GM19397 (cell line): ENCODE results near the gene ANKS1B.

Source experiments
- ATAC-seq: cut with Tn5 transposase; IDR thresholded peaks from one replicate; pipeline ENCODE4 v1.9.1; 2021; ENCODE audit warnings: mild to moderate bottlenecking, moderate library complexity; ENCODE audit not compliant: unreplicated experiment

Gene ANKS1B

DNA sequence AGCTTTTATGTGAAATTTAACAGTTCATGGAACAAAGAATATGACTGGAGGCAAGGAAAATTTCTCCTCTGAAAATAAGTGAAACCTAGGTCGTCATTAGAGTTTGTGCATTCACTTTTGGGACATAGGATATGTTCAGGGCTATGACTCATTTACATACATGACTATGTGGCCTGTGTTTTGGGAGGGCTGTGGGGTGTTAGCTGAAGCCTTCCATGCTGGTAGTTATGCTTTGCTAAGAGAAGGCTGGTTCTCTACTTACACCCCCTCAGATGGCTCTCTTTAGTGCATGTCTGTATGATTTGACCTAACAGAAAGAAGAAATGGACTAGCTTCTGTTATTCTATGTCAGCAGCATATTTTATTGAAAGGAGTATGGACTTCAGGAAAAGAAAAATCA lies 753.7 kb downstream of the ANKS1B start:
- no peak for ATAC-seq

DNA sequence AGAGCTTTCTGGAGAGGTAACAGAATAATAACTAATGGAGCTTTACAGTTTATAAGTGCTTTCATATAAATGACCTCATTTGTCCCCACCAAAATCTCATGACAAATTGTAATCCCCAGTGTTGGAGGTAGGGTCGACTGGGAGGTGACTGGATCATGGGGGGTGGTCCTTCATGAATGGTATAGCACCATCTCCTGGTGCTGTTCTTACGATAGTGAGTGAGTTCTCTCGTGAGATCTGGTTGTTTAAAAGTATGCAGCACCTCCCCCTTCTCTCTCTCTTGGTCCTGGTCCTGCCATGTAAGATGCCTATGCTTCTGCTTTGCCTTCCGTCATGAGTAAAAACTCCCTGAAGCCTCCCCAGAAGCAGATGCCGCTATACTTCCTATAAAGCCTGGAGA lies 760.5 kb downstream of the ANKS1B start:
- no peak for ATAC-seq

DNA sequence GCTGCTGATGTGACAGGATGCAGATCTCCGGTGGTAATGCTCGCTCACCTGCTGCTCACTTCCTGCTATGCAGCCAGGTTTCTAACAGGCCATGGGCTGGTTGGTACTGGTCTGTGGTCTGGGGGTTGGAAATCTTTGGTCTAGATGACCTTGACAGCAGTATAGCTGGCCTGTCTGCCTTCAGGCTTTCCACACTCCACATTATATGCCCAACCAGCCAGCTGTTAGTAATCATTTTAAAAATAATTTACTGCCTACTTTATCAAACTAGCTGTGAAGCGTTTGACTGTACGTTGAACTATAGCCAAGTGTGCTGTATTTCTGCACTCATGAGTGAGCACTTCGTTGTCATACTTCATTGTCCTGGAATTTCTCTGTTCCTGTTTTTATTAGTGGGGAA lies 761.2 kb downstream of the ANKS1B start:
- no peak for ATAC-seq

DNA sequence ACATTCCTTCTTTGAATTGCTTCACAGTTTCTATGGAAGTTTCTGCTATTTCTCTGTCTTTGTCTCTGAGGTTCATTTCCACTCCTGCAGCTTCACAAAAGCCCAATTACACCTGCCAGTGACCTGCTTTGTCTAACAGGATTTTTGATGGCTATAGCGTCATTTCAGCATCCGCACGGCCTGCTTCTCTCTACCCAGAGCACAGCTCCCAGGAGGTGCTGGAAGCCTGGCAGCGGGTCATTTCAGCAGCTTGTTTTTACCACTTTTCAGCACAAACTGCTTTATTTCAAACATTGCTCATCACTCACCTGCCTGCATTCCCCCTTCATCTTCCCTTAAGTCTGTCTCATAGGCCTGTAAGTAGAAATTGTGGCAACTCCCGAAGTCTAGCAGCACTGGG lies 771.7 kb downstream of the ANKS1B start:
- ATAC-seq, result no peak

DNA sequence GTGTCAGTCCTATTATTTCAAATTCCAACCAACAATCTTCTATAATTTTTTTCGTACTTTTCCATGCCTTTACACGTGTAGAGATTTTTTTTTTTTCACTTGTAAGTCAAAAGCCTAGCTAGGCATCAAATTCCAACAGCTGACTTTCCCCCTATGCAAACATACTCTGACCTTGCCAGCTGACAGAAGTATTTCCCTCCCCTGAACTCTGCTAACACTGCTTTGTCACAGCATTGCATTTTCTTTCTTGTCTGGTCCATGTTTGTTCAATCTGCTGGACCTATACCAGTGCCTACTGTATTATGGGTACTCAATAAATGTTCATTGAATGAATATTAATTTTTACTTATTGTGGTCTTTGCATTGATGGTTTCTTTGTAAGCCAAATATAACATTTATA lies 772.5 kb downstream of the ANKS1B start:
- ATAC-seq, result no peak

DNA sequence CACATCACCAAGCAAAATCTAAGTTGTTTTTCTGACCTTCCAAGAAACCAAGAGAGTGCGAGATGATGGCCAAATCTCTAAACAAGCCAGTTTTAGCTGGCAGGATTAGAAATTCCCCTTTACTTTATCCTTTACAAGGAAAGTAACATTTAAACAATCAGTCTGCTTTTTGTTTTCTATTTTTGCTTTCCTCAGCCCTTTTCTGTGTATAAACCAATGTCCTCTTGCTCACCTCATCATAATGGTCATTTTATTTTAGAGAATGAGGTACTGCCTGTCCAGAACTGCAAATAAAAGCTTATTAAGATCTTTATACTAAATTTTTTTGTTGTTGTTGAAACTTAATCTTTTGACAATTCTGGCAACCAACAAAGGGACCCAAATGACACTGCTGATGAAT lies 779.6 kb downstream of the ANKS1B start:
- no peak for ATAC-seq

DNA sequence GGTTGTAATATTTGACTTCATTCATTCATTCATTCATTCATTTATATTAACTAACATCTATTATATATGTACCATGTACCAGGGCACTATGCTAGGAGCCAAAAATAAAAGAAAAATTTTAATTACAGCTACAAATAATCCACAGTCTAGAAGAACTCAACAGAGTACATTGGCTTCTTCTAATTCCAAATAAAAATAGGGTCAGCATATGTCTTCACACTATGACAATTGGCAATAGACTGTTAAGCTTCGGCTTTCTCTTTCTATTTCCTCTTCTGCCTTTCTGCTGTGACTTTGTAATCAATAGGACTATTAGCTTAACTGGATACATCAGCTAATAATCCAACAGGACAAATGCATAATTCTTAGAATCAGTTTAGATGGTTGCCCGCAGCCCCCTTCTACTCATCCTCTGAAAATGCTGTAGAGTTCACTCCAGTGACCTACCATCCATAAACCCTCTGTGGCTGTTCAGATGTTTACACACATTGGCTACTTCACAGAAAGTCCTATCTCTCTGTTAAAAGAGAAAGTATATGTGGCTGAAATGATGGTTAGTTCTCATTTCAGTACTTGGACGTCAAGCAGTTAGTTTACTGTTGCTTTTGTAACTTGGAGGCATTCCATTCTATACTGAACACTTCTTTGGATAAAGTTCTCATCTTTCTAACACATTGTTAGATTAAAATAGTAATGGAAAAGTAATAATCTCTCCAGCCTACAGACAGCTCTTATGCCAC lies 782.7 kb downstream of the ANKS1B start:
- no peak for ATAC-seq

DNA sequence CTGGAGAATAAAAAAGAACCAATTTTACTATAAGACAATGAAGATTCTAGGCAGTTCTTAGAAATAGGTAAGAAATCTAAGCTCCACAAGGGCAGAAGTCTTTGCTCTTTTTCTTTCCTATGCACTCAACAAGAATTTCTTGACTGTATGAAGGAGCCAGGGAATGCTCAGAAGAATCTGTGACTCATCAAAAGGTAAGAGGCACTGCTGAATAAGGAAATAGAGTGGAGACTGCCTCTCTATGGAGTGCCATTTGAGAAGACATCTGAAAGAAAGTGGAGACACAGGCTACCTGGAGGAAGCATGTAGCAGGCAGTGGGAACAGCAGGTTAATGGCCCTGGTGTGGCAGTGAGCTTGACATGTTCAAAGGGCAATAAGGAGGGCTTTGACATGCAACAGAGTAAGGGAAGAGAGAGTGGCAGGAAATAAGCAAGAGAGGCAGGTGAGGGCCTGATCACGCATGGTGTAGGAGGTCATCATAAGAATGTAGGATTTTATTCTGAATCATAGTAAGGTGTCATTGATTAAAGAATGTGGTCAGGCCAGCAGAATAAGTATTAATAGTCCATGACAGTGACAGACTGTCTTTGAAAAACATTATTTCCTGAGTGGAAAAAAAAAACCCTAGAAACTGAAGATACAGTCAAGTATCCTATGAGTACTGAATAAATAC lies 783.9 kb downstream of the ANKS1B start:
- ATAC-seq, result no peak

DNA sequence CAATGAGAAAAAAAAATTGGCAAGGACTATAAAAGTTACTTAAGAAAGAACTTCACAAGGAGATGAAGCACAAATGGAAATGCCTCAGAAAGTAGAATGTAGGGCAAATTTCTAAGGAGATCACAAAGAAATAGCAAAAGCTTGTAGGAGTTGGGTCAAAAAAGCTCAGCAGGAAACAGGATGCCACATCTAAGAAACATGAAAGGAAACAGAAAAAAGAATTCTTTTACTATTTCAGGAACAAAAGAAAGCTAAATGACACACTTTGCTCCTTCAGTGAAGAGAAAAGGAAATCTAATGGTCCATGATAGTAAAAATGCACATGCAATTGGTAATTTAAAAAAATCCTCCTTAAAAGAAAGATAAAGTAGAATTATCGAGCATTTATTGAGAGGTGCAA lies 789.3 kb downstream of the ANKS1B start:
- no peak for ATAC-seq

DNA sequence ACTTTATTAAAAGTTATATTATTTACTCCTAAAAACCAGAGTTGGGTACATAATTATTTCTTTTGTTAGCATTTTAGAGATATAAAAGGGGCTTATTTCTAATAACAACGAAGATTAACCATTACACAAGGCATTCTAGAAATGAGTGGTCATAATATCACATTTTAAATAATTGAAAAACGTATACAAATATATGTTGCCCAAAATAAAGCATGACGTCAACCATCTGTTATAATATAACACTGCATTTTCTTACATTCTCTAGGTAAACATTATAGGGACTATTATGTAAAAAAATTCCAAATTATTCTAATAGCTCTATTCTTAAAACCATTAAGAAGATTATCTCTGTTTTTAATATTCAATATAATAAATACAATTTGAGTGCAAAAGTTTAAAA lies 792.2 kb downstream of the ANKS1B start:
- ATAC-seq, result no peak

DNA sequence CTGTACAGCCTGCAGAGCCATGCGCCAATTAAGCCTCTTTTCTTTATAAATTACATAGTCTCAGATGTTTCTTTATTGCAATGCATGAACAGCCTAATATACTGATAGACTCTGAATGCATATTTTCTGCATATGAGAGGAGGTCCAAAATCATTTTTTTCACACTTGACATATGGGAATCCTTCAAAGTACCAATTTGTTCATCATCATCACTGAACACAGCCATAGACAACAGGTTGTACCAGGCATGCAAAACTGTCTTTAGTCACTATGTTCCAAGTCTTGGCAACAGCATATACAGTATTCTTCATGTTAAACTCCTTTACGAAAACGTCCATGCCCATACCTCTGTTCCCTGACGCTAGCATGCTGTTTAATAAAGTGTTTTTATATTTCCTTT lies 807.9 kb downstream of the ANKS1B start:
- no peak for ATAC-seq

DNA sequence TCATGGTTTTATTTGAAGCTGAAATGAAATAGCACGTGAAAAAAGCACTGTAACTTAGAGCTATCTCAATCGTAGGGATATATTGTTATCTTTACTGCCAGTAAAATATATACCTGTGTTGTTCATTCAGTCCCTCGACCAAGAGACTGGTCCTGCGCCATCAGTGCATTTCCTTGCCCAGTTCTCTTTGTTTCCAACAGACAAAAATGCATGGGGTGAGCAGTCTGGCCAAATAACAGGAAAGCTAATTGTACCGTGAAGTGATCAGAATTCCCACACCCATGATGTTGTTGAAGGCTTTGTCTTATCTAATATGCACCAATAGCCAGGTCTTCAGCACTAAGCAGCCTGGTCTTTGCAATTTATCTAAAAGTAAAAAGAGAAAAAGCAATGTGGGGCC lies 814.3 kb downstream of the ANKS1B start:
- no peak for ATAC-seq

DNA sequence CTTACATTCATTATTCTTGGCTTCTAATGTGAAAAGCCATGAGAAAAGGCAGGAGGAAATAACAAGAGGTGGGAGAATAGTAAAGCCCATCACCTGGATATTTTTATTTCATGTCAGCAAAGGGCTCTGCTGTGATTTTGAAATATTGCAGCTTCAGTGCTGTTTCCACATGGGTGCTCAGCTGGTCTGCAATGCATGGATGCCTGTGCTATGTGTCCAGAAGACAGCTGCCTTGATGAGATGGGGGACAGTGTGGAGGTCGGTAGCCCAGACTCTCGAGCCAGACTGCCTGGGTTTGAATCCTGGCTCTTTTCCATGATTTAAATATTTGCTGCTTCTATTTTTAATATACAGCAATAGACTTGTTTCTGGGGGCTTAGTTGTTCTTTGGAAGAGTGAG lies 814.7 kb downstream of the ANKS1B start:
- no peak for ATAC-seq

DNA sequence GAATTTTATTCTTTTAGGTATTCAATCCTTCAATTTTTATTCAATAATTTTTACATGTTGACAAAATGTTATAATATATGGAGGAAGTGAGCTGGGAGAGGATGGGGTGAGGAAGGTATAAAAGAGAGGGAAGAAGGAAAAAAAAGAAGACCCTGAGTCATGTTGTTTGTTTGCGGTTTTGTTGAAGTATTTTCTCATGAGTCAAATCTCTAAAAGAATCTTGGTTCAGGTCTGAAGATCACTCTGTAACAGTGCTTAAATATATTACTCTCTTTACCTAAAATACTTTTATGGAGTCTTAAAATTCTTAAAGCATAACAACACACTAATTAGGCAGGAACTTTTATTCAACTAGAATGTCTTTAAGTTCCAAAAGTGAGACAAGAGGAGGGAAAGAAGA lies 826.8 kb downstream of the ANKS1B start:
- ATAC-seq, result no peak

DNA sequence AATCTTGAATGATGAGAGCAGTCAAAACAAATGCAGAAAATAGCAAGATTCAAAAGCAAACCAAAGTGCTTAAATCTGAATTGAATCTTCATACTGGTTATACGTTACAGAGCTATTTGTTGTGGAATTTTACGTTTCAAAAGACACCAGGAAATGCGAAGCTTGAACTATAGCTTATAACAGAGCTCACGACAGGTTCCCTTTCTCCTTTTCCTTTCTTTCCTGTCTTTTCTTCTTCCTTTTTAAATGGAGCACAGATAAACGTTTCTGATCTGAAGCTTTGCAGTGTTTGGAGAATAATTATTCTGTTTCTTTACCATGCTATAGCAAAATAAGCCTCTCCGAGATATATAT lies 829.8 kb downstream of the ANKS1B start:
- ATAC-seq, result no peak

DNA sequence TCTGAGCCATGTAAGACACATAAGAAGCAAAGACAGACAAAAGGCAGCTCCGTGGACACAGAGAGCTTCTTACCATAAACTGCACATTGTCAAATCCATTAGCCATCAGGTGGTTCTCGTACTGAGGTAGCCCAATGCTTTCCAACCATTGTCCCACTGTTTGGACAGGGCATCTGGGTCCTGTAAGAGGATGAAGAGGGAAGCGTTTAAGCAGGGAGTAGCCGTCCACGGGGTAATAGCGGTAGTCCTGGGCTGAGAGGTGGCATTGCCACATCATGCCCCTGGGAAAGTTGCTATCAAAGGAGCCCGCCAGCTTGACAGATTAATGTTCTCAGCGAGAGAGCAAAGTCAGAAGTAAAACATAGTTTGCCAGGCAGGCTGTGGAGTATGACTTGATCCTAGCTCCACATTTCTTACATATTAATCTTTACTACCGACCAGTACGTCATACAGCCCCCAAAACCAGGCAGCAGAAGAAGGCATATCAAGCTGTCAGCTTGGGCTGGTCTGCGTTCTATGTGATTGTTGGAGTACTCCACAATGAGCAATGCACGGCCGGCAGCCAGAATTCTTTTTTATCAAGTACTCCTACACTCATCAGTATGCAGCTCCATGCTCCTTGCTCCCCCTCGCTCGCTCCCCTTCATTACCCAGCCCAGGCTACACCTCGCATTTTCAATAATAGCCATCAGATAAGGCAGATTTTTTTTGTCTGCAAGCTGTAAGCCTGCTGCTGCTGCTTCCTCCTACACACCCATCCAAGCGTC lies 830.3 kb downstream of the ANKS1B start:
- ATAC-seq, result no peak

DNA sequence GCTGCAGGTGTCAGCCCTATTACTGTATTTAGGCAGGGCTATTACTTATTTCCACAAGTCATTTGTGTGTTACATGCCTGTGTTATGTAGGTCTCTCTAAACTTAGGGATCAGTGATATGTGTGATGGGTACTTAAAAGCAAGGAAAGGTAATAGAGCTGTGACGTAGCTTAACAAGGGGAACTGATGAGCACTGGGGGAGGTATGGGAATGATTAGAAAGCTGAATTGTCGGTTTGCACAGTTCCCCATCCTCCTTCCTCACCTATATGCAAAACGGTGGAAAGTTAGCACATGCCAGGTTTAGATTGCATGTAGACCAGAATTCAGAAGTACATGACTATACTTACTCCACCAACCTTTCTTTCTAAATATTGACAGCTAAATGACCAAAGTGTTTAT lies 831.4 kb downstream of the ANKS1B start:
- ATAC-seq, result no peak

DNA sequence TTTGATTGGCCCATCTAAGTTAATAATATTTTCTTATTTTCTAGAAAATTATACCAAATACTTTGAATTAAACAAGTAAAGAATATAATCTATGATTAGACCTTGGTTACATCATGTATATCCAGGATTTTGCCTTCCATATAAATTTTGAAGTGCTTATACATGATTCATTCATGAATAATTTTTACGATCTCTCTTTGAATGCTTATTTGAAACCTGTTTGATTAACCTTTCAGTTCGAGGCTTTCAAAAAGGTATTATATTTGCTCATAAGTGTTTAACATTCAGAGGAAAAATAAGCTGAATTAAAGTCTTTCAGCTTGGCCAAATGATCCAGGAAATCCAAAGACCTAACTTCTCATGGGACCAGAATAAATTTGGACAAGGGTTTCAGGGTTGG lies 832.4 kb downstream of the ANKS1B start:
- no peak for ATAC-seq

DNA sequence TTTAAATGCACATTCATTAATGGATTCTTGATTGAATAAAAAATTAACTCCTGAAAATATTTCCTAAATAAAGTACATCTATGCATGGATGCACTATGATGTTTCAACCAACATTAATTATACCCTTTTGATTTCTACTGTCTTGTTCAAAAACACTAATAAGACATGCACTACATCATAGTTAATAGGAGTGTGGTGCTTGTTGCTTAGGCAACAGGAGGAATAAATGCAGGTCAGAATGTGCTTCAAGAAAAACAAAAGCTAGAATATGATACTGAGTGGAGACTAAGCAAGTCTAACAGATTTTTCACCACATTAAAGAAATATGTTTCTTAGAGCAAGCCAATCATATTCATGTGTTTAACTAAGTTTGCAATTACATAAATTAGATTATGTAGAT lies 833.0 kb downstream of the ANKS1B start:
- ATAC-seq, result no peak

DNA sequence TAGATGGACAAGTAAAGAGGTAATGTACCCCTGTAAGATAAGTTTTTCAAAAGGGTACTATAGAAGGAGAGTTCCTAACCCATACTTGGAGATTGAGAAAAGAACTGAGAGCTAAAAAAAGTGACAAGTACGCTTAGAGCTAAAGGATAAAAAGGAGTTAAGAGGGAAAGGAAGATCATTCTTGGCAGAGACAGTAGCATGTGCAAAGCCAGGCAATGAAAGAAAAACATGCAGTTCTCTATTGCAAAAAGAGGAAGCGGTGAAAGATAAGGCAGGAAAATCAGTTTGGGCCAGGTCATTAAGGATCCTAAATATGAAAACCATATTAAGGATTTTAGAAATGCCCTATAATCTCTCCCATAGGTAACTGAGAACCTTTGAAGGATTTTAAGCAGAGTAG lies 837.6 kb downstream of the ANKS1B start:
- no peak for ATAC-seq

DNA sequence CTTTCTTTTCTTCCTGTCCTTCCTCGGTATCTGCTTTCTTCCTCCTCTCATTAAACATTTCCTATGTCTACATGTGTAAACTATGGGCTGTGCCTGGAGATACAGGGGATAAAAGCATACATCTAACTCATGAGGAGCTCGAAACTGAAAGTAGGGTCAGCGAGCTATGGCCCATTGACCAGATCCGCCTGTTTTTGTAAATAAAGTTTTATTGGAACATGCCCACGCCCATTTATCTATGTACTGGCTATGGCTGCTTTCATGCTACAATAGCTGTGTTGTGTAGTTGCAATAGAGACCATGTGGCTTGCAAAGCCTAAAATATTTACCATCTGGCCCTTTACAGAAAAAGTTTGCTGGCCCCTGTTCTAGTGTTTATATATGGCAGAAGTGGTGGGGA lies 838.0 kb downstream of the ANKS1B start:
- no peak for ATAC-seq

DNA sequence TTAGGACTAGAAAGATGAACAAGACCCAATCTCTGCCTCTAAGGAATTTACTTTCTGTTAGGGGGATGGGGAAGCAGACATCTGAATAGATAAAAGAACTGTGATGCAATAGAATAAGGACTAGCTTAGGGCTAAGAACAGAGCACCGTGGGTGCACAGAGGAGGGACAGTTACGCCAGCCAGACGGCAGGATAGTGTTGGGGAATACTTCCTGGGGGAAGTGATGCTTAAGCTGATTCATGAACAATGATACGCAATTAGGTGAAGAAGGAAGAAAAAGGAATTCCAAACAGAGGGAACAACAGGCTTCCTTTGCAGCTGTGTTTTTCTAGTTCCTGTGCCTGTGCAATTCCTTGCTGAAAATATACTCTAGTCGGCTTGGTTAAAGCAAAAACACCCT lies 838.6 kb downstream of the ANKS1B start:
- ATAC-seq, result no peak
